HUDEP-2 (cell line): Measurements from ENCODE around the gene AP1S1.
A peak's percentile ranks its signal among the peaks of the same experiment; 100 is the strongest.
"Not testable (repeated sequence)": the region's sequence is repeated elsewhere in the genome, so short reads cannot be mapped to it uniquely, and the experiment has no call there.

ENCODE experiments used
- DNase-seq, 76 experiments: peaks; one replicate each; lab custom pipeline; 2025; ENCODE audit not compliant: unreplicated experiment in 76 of 76; lab: John Stamatoyannopoulos, UW

AP1S1 gene

GRCh38 chr7:101198476-101198875 lies 44.2 kb downstream of the AP1S1 start:
- no peak for DNase-seq

- DNase-seq = not testable (repeated sequence)
Measured at GRCh38 chr7:101199522-101199921, 45.2 kb downstream of the AP1S1 start.

- no peak for DNase-seq
Measured at GRCh38 chr7:101200504-101200861, 46.2 kb downstream of the AP1S1 start.

GRCh38 chr7:101200862-101201599 lies 46.8 kb downstream of the AP1S1 start, which contains the start of gene MOGAT3:
MOGAT3 (minus strand) TSS chr7:101201036; CDS start chr7:101200854, 182 bp downstream.
- peak in 1 of 76 experiments; percentile 2 for DNase-seq

GRCh38 chr7:101201695-101202602 lies 47.7 kb downstream of the AP1S1 start:
- DNase-seq = no peak

- no peak for DNase-seq
Measured at GRCh38 chr7:101202603-101202918, 48.3 kb downstream of the AP1S1 start.

GRCh38 chr7:101203740-101204738 lies 49.8 kb downstream of the AP1S1 start:
- DNase-seq = not testable (repeated sequence)

GRCh38 chr7:101205901-101206664 lies 51.8 kb downstream of the AP1S1 start:
- no peak for DNase-seq

- DNase-seq = no peak
Measured at GRCh38 chr7:101206665-101207042, 52.4 kb downstream of the AP1S1 start.

GRCh38 chr7:101207459-101207858 lies 53.2 kb downstream of the AP1S1 start:
- no peak for DNase-seq

GRCh38 chr7:101208794-101209193 lies 54.5 kb downstream of the AP1S1 start:
- no peak for DNase-seq

GRCh38 chr7:101210143-101210542 lies 55.9 kb downstream of the AP1S1 start:
- DNase-seq = no peak
